Measurements from ENCODE around the gene HMMR. TPM values are rescaled to one million over a fixed set of nuclear protein-coding genes. Genes with fewer than 3 reads are reported as not detected.

HMMR gene
- polyA plus RNA-seq, 1 donor (not counting 4 experiments of a cell fraction or from before 2014, with no cell fraction given), result 16.2 TPM

DNA sequence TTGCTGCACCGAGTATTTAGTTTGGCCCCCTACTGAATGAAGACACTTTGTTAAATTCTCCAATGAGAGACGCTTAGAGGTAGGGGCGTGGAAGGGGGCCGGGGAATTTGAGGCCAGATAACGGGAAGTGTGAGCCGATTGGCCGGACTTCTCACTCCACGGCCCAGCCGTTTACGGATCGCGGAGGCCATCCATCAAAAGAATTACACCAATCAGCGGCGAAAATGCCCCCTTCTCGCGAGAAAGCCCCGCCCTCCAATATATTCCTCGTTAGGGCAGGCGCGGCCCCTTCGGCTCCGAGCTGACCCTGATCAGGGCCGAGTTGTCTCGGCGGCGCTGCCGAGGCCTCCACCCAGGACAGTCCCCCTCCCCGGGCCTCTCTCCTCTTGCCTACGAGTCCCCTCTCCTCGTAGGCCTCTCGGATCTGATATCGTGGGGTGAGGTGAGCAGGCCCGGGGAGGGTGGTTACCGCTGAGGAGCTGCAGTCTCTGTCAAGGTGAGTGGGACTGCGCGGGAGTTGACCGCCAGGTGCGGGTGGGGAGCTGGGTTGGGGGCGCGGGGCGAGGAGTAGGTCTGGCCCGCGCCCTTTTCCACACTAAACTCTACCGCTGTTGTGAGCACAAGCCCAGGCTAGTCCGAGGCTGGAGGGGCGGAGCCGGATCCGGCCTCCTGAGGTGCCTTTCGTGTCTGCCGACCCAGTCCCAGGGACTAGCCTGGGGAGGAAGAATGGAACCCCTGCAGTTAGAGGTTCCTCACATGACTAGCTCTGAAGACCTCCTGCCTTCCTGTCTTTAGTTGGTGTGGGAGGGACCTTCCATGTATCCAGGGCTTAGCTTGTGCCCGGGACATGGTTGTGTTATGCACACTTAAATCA, 22.9 kb upstream of the HMMR start, which contains the start of gene CCNG1:
Gene CCNG1 (plus strand): TSS at position 287 of the 874 bp plus-strand sequence. CDS start 1,662 bp downstream, outside the sequence.
- Histone ChIP-seq H3K4me1 (ENCODE audit: control insufficient read depth, extremely low read depth, insufficient read depth, low read length) (peaks cover 20% of the 10 kb centered on the region), H3K27ac (ENCODE audit: control insufficient read depth, insufficient read depth, low read length) (peak within 1 kb of the TSS; percentile 92), H3K27me3 (ENCODE audit: control insufficient read depth, extremely low read depth, insufficient read depth, low read length) (peaks cover 3% of the 10 kb centered on the region), H3K9ac (ENCODE audit: control insufficient read depth, extremely low read depth, insufficient read depth, low read length) (peak within 1 kb of the TSS; percentile 97), H3K36me3 (ENCODE audit: control insufficient read depth in 2 of 2, extremely low read depth in 1 of 2, insufficient read depth in 2 of 2, low read length in 2 of 2) (peaks cover 4 to 15% of the 10 kb centered on the region in 2 experiments), H3K9me1 (ENCODE audit: control insufficient read depth, extremely low read depth, insufficient read depth, low read length) (no peaks in the 10 kb centered on the region), H3K9me3 (ENCODE audit: control insufficient read depth, low read depth, low read length) (no peaks in the 10 kb centered on the region), H3K4me2 (ENCODE audit: control insufficient read depth, extremely low read depth, insufficient read depth, low read depth, low read length) (peak within 1 kb of the TSS; percentile 81), H4K20me1 (ENCODE audit: control insufficient read depth, extremely low read depth, insufficient read depth, low read length) (peaks cover 4% of the 10 kb centered on the region), H3K79me2 (ENCODE audit: control insufficient read depth, insufficient read depth, low read length) (peaks cover 39% of the 10 kb centered on the region), H3K4me3 (ENCODE audit: control insufficient read depth in 2 of 3, extremely low read depth in 1 of 3, insufficient read depth in 2 of 3, low read depth in 1 of 3, low read length in 3 of 3) (peak within 1 kb of the TSS; percentile 93 to 97 (median 97)), H2AFZ (ENCODE audit: control insufficient read depth, low read length) (peak within 1 kb of the TSS; percentile 76)
- FAIRE-seq (peak; percentile 62), DNase-seq (ENCODE audit: low read depth, low spot score) (peak; percentile 26)
- TF ChIP-seq EZH2 (IDR thresholded peaks at IDR 0.05; ENCODE audit: low read length), result no peak
- TF ChIP-seq, protein P1, sequence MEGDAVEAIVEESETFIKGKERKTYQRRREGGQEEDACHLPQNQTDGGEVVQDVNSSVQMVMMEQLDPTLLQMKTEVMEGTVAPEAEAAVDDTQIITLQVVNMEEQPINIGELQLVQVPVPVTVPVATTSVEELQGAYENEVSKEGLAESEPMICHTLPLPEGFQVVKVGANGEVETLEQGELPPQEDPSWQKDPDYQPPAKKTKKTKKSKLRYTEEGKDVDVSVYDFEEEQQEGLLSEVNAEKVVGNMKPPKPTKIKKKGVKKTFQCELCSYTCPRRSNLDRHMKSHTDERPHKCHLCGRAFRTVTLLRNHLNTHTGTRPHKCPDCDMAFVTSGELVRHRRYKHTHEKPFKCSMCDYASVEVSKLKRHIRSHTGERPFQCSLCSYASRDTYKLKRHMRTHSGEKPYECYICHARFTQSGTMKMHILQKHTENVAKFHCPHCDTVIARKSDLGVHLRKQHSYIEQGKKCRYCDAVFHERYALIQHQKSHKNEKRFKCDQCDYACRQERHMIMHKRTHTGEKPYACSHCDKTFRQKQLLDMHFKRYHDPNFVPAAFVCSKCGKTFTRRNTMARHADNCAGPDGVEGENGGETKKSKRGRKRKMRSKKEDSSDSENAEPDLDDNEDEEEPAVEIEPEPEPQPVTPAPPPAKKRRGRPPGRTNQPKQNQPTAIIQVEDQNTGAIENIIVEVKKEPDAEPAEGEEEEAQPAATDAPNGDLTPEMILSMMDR (optimal IDR thresholded peaks at IDR 0.05 in 1 of 3, IDR thresholded peaks at IDR 0.05 in 1 of 3, conservative IDR thresholded peaks at IDR 0.05 in 1 of 3; ENCODE audit: extremely low read depth in 1 of 3, insufficient read depth in 2 of 3, low read length in 3 of 3), result no peak
- dilution Hi-C loops (cut with MboI; ENCODE audit: extremely low pct_ligation_motif_present, low sequenced_read_pairs), result no loop called here

GRCh38 chr5:163439092-163439425, 21.4 kb upstream of the HMMR start:
- no peak for TF ChIP-seq EZH2 (IDR thresholded peaks at IDR 0.05; ENCODE audit: low read length)
- H3K9ac ChIP-seq (ENCODE audit: control insufficient read depth, extremely low read depth, insufficient read depth, low read length), result peak overlapping the region; percentile 12
- H3K27ac ChIP-seq (ENCODE audit: control insufficient read depth, insufficient read depth, low read length), result no peak overlapping the region
- FAIRE-seq (peak; percentile 9), DNase-seq (ENCODE audit: low read depth, low spot score) (no peak)
- H3K9me1 ChIP-seq (ENCODE audit: control insufficient read depth, extremely low read depth, insufficient read depth, low read length), result no peaks in the 10 kb centered on the region
- dilution Hi-C loops (cut with MboI; ENCODE audit: extremely low pct_ligation_motif_present, low sequenced_read_pairs), result no loop called here
- no peaks in the 10 kb centered on the region for H3K27me3 ChIP-seq (ENCODE audit: control insufficient read depth, extremely low read depth, insufficient read depth, low read length)
- peak overlapping the region; percentile 67 for H3K4me2 ChIP-seq (ENCODE audit: control insufficient read depth, extremely low read depth, insufficient read depth, low read depth, low read length)
- H3K9me3 ChIP-seq (ENCODE audit: control insufficient read depth, low read depth, low read length), result no peaks in the 10 kb centered on the region
- H3K36me3 ChIP-seq (ENCODE audit: control insufficient read depth in 2 of 2, extremely low read depth in 1 of 2, insufficient read depth in 2 of 2, low read length in 2 of 2), result peaks cover 5 to 22% of the 10 kb centered on the region in 2 experiments
- peak overlapping the region; percentile 93 to 97 (median 97) for H3K4me3 ChIP-seq (ENCODE audit: control insufficient read depth in 2 of 3, extremely low read depth in 1 of 3, insufficient read depth in 2 of 3, low read depth in 1 of 3, low read length in 3 of 3)
- H3K4me1 ChIP-seq (ENCODE audit: control insufficient read depth, extremely low read depth, insufficient read depth, low read length), result peaks cover 20% of the 10 kb centered on the region
- H4K20me1 ChIP-seq (ENCODE audit: control insufficient read depth, extremely low read depth, insufficient read depth, low read length), result peaks cover 4% of the 10 kb centered on the region
- H2AFZ ChIP-seq (ENCODE audit: control insufficient read depth, low read length), result no peak overlapping the region
- H3K79me2 ChIP-seq (ENCODE audit: control insufficient read depth, insufficient read depth, low read length), result peaks cover 39% of the 10 kb centered on the region
